K562 (cell line): Measurements from ENCODE around the gene DGKZ. TPM values are rescaled to one million over a fixed set of nuclear protein-coding genes. Genes with fewer than 3 reads are reported as not detected.

ENCODE experiments used
- microRNA-seq: library from miRNA; unstranded; fragments of <30 nt; microRNA quantifications from one replicate; pipeline ENCODE4, GENCODE V29; 2018; ENCODE audit warnings: borderline microRNAs expressed
- polyA plus RNA-seq, 8 experiments: library from polyadenylated mRNA; depleted of rRNA in 4 of 8; stranded (reverse) in 5 of 8; unstranded in 3 of 8; fragments of >200 nt; fragmentation: Nextera tagmentation in 2 of 8; fragmentation: Illumina TruSeq in 1 of 8; extraction: Ambion mirVana in 2 of 8; extraction: Trizol in 1 of 8; gene quantifications; 2 replicates each; pipeline versions ENCODE4 v1.2.1 to v1.2.3, GENCODE V29; 2011 to 2014; ENCODE audit warnings: inconsistent platforms in 1 of 8, missing spikeins in 1 of 8
- small RNA-seq: library from RNA; depleted of rRNA; stranded (forward); fragments of <200 nt; gene quantifications from one replicate; pipeline ENCODE3, GENCODE V24; 2014
- total RNA-seq, 7 experiments: library from RNA; depleted of rRNA in 6 of 7; stranded (reverse); fragments of >200 nt in 6 of 7; fragmentation: Illumina TruSeq in 2 of 7; extraction: Trizol in 2 of 7; gene quantifications; 2 replicates each; pipeline versions ENCODE4 v1.2.1 to v1.2.3, GENCODE V29; 2011 to 2021; ENCODE audit warnings: low replicate concordance in 1 of 7

DGKZ gene
- total and polyA plus RNA-seq, 9 of the 15 experiments (the other 6 are each of a cell fraction or from before 2014, with no cell fraction given), result 0.51 to 100 (median 44.2) TPM

Small RNAs within 50 kb of the gene (microRNA-seq; reads per million reads assigned to microRNA genes)
- not detected for gene MIR4688

Small RNAs within 50 kb of the gene (small RNA-seq; reads per million reads assigned to genes)
- 0.26 reads per million for gene MIR4688

Other genes starting within 250 kb of the DGKZ start
- gene PHF21A, start 226.0 kb upstream of the DGKZ start, total RNA-seq (2014; rRNA removed), result 7.7 and 13.3 TPM in 2 replicates
- 8.6 and 9.7 TPM in 2 replicates for gene PHF21A, start 226.0 kb upstream of the DGKZ start, total RNA-seq (2014; rRNA removed; fragmentation: Illumina TruSeq; extraction: Trizol)
- gene PHF21A, start 226.0 kb upstream of the DGKZ start, total RNA-seq (2015; rRNA removed; fragmentation: Illumina TruSeq; extraction: Trizol), result 8.5 and 10.7 TPM in 2 replicates
- gene PHF21A, start 226.0 kb upstream of the DGKZ start, total RNA-seq (2021), result 20.4 and 26.6 TPM in 2 replicates
- gene PHF21A, start 226.0 kb upstream of the DGKZ start, polyA plus RNA-seq (2011; rRNA removed), result 12.8 and 20.2 TPM in 2 replicates
- 25.7 and 32.4 TPM in 2 replicates for gene PHF21A, start 226.0 kb upstream of the DGKZ start, polyA plus RNA-seq (2014; fragmentation: Illumina TruSeq; extraction: Trizol)
- gene PHF21A, start 226.0 kb upstream of the DGKZ start, polyA plus RNA-seq (2014; fragmentation: Nextera tagmentation; extraction: Ambion mirVana), result 1 to 10 TPM; 1.5 to 2.2 TPM
- 12.7 and 14.5 TPM in 2 replicates for gene PHF21A, start 226.0 kb upstream of the DGKZ start, polyA plus RNA-seq (2014; rRNA removed)
- gene CREB3L1, start 69.8 kb upstream of the DGKZ start, total RNA-seq (2014; rRNA removed), result 4.1 and 7.1 TPM in 2 replicates
- 3.7 and 5.2 TPM in 2 replicates for gene CREB3L1, start 69.8 kb upstream of the DGKZ start, total RNA-seq (2014; rRNA removed; fragmentation: Illumina TruSeq; extraction: Trizol)
- gene CREB3L1, start 69.8 kb upstream of the DGKZ start, total RNA-seq (2015; rRNA removed; fragmentation: Illumina TruSeq; extraction: Trizol), result 2.4 and 5.5 TPM in 2 replicates
- gene CREB3L1, start 69.8 kb upstream of the DGKZ start, total RNA-seq (2021), result 24.9 and 27.6 TPM in 2 replicates
- 1.3 and 3.0 TPM in 2 replicates for gene CREB3L1, start 69.8 kb upstream of the DGKZ start, polyA plus RNA-seq (2011; rRNA removed)
- 16.2 and 20.5 TPM in 2 replicates for gene CREB3L1, start 69.8 kb upstream of the DGKZ start, polyA plus RNA-seq (2014; fragmentation: Illumina TruSeq; extraction: Trizol)
- gene CREB3L1, start 69.8 kb upstream of the DGKZ start, polyA plus RNA-seq (2014; fragmentation: Nextera tagmentation; extraction: Ambion mirVana), result 1 to 10 TPM; 1.2 to 1.4 TPM
- 4.9 and 5.3 TPM in 2 replicates for gene CREB3L1, start 69.8 kb upstream of the DGKZ start, polyA plus RNA-seq (2014; rRNA removed)
- gene MDK, start 34.2 kb downstream of the DGKZ start, total RNA-seq (2014; rRNA removed), result 478 and 553 TPM in 2 replicates
- gene MDK, start 34.2 kb downstream of the DGKZ start, total RNA-seq (2014; rRNA removed; fragmentation: Illumina TruSeq; extraction: Trizol), result 91.5 and 123 TPM in 2 replicates
- 269 and 279 TPM in 2 replicates for gene MDK, start 34.2 kb downstream of the DGKZ start, total RNA-seq (2015; rRNA removed; fragmentation: Illumina TruSeq; extraction: Trizol)
- gene MDK, start 34.2 kb downstream of the DGKZ start, total RNA-seq (2021), result 396 and 429 TPM in 2 replicates
- gene MDK, start 34.2 kb downstream of the DGKZ start, polyA plus RNA-seq (2011; rRNA removed), result 343 and 350 TPM in 2 replicates
- gene MDK, start 34.2 kb downstream of the DGKZ start, polyA plus RNA-seq (2014; fragmentation: Illumina TruSeq; extraction: Trizol), result 661 and 667 TPM in 2 replicates
- gene MDK, start 34.2 kb downstream of the DGKZ start, polyA plus RNA-seq (2014; fragmentation: Nextera tagmentation; extraction: Ambion mirVana), result 10 to 100 TPM; 20.7 to 61.7 TPM
- 700 and 703 TPM in 2 replicates for gene MDK, start 34.2 kb downstream of the DGKZ start, polyA plus RNA-seq (2014; rRNA removed)
- 0.73 and 1.3 TPM in 2 replicates for gene CHRM4, start 44.3 kb downstream of the DGKZ start, total RNA-seq (2014; rRNA removed)
- 0.19 and 0.22 TPM in 2 replicates for gene CHRM4, start 44.3 kb downstream of the DGKZ start, total RNA-seq (2014; rRNA removed; fragmentation: Illumina TruSeq; extraction: Trizol)
- gene CHRM4, start 44.3 kb downstream of the DGKZ start, total RNA-seq (2015; rRNA removed; fragmentation: Illumina TruSeq; extraction: Trizol), result 0.22 and 0.49 TPM in 2 replicates
- 0.89 and 1.0 TPM in 2 replicates for gene CHRM4, start 44.3 kb downstream of the DGKZ start, total RNA-seq (2021)
- 0.62 and 0.74 TPM in 2 replicates for gene CHRM4, start 44.3 kb downstream of the DGKZ start, polyA plus RNA-seq (2011; rRNA removed)
- gene CHRM4, start 44.3 kb downstream of the DGKZ start, polyA plus RNA-seq (2014; fragmentation: Illumina TruSeq; extraction: Trizol), result 0.40 and 0.76 TPM in 2 replicates
- not detected for gene CHRM4, start 44.3 kb downstream of the DGKZ start, polyA plus RNA-seq (2014; fragmentation: Nextera tagmentation; extraction: Ambion mirVana)
- 0.33 and 0.58 TPM in 2 replicates for gene CHRM4, start 44.3 kb downstream of the DGKZ start, polyA plus RNA-seq (2014; rRNA removed)
- 20.4 and 21.0 TPM in 2 replicates for gene AMBRA1, start 246.6 kb downstream of the DGKZ start, total RNA-seq (2014; rRNA removed)
- gene AMBRA1, start 246.6 kb downstream of the DGKZ start, total RNA-seq (2014; rRNA removed; fragmentation: Illumina TruSeq; extraction: Trizol), result 10.1 and 13.4 TPM in 2 replicates
- gene AMBRA1, start 246.6 kb downstream of the DGKZ start, total RNA-seq (2015; rRNA removed; fragmentation: Illumina TruSeq; extraction: Trizol), result 13.0 and 13.1 TPM in 2 replicates
- 24.5 and 27.9 TPM in 2 replicates for gene AMBRA1, start 246.6 kb downstream of the DGKZ start, total RNA-seq (2021)
- 6.6 and 9.8 TPM in 2 replicates for gene AMBRA1, start 246.6 kb downstream of the DGKZ start, polyA plus RNA-seq (2011; rRNA removed)
- gene AMBRA1, start 246.6 kb downstream of the DGKZ start, polyA plus RNA-seq (2014; fragmentation: Illumina TruSeq; extraction: Trizol), result 12.5 and 13.0 TPM in 2 replicates
- gene AMBRA1, start 246.6 kb downstream of the DGKZ start, polyA plus RNA-seq (2014; fragmentation: Nextera tagmentation; extraction: Ambion mirVana), result under 1 TPM; 0.15 to 0.39 TPM
- 8.9 and 9.9 TPM in 2 replicates for gene AMBRA1, start 246.6 kb downstream of the DGKZ start, polyA plus RNA-seq (2014; rRNA removed)